ENCODE data around the gene GRAP2. TPM values are rescaled to one million over a fixed set of nuclear protein-coding genes. Genes with fewer than 3 reads are reported as not detected.

The GRAP2 gene
- total RNA-seq, 1 donor from 2014 or later: not detected

- DNase-seq (ENCODE audit: low spot score in 2 of 2): no peak
- Histone ChIP-seq H3K27me3 (no peaks in the 10 kb centered on the region), H3K27ac (no peak overlapping the region), H3K4me3 (no peak overlapping the region), H3K9me3 (no peaks in the 10 kb centered on the region), H3K4me1 (no peaks in the 10 kb centered on the region), H3K36me3 (no peaks in the 10 kb centered on the region)
- intact Hi-C loops (cut with DNase I): no loop called here
- no peak for TF ChIP-seq CTCF (IDR thresholded peaks at IDR 0.05)
These were observed 4.0 kb downstream of the GRAP2 start for GRCh38 chr22:39904862-39905261.

- DNase-seq (ENCODE audit: low spot score in 2 of 2): no peak
- H3K36me3 ChIP-seq: no peaks in the 10 kb centered on the region
- intact Hi-C loops (cut with DNase I): no loop called here
- H3K4me3 ChIP-seq: no peak overlapping the region
- TF ChIP-seq CTCF (IDR thresholded peaks at IDR 0.05): no peak
- H3K4me1 ChIP-seq: no peaks in the 10 kb centered on the region
- no peak overlapping the region for H3K27ac ChIP-seq
- H3K27me3 ChIP-seq: no peaks in the 10 kb centered on the region
- H3K9me3 ChIP-seq: no peaks in the 10 kb centered on the region
These were observed 4.8 kb downstream of the GRAP2 start for GRCh38 chr22:39905687-39906086.

GRCh38 chr22:39906207-39906606 is 5.3 kb downstream of the GRAP2 start:
- H3K27ac ChIP-seq: no peak overlapping the region
- TF ChIP-seq CTCF (IDR thresholded peaks at IDR 0.05): no peak
- H3K4me3 ChIP-seq: no peak overlapping the region
- H3K36me3 ChIP-seq: no peaks in the 10 kb centered on the region
- H3K4me1 ChIP-seq: no peaks in the 10 kb centered on the region
- no peaks in the 10 kb centered on the region for H3K9me3 ChIP-seq
- intact Hi-C loops (cut with DNase I): no loop called here
- no peak for DNase-seq (ENCODE audit: low spot score in 2 of 2)
- H3K27me3 ChIP-seq: no peaks in the 10 kb centered on the region

- Histone ChIP-seq H3K4me3 (no peak overlapping the region), H3K36me3 (no peaks in the 10 kb centered on the region), H3K27ac (no peak overlapping the region), H3K27me3 (no peaks in the 10 kb centered on the region), H3K9me3 (no peaks in the 10 kb centered on the region), H3K4me1 (no peaks in the 10 kb centered on the region)
- DNase-seq (ENCODE audit: low spot score in 2 of 2): no peak
- TF ChIP-seq CTCF (IDR thresholded peaks at IDR 0.05): no peak
- intact Hi-C loops (cut with DNase I): no loop called here
These were observed 6.2 kb downstream of the GRAP2 start for GRCh38 chr22:39907047-39907446.

- no peaks in the 10 kb centered on the region for H3K27me3 ChIP-seq
- H3K4me1 ChIP-seq: no peaks in the 10 kb centered on the region
- H3K27ac ChIP-seq: no peak overlapping the region
- H3K9me3 ChIP-seq: no peaks in the 10 kb centered on the region
- DNase-seq (ENCODE audit: low spot score in 2 of 2): no peak
- no peak overlapping the region for H3K4me3 ChIP-seq
- intact Hi-C loops (cut with DNase I): no loop called here
- no peak for TF ChIP-seq CTCF (IDR thresholded peaks at IDR 0.05)
- H3K36me3 ChIP-seq: no peaks in the 10 kb centered on the region
These were observed 6.8 kb downstream of the GRAP2 start for GRCh38 chr22:39907605-39908097.

- intact Hi-C loops (cut with DNase I): no loop called here
- no peak for TF ChIP-seq CTCF (IDR thresholded peaks at IDR 0.05)
- Histone ChIP-seq H3K27ac (no peak overlapping the region), H3K4me3 (no peak overlapping the region), H3K9me3 (no peaks in the 10 kb centered on the region), H3K27me3 (no peaks in the 10 kb centered on the region), H3K4me1 (no peaks in the 10 kb centered on the region), H3K36me3 (no peaks in the 10 kb centered on the region)
- no peak for DNase-seq (ENCODE audit: low spot score in 2 of 2)
These were observed 7.3 kb downstream of the GRAP2 start for GRCh38 chr22:39908136-39908535.
